CD4-positive, alpha-beta T cell treated with Interleukin-4 for 1 hour (primary cell): ENCODE measurements around the gene UBE2O.
A peak's percentile ranks its signal among the peaks of the same experiment; 100 is the strongest.

Source experiments
- DNase-seq, 2 donors: peaks; one replicate each; pipeline ENCODE4 v3.0.0-alpha.2; 2020 to 2022

UBE2O gene

GRCh38 chr17:76410328-76410965, 42.5 kb downstream of the UBE2O start:
- no peak for DNase-seq

GRCh38 chr17:76408037-76408849, 44.7 kb downstream of the UBE2O start:
- peak; percentile 69 to 74 for DNase-seq

GRCh38 chr17:76407509-76407908, 45.4 kb downstream of the UBE2O start:
- DNase-seq, result no peak

GRCh38 chr17:76405967-76406647, 46.8 kb downstream of the UBE2O start:
- DNase-seq, result peak in 1 of 2 donors; percentile 36

GRCh38 chr17:76405607-76405966, 47.4 kb downstream of the UBE2O start:
- no peak for DNase-seq

GRCh38 chr17:76404976-76405563, 47.9 kb downstream of the UBE2O start:
- no peak for DNase-seq

GRCh38 chr17:76404256-76404655, 48.7 kb downstream of the UBE2O start:
- no peak for DNase-seq

GRCh38 chr17:76402711-76403110, 50.2 kb downstream of the UBE2O start:
- DNase-seq, result no peak

- no peak for DNase-seq
Measured at GRCh38 chr17:76399175-76400172, 53.5 kb downstream of the UBE2O start.

GRCh38 chr17:76398523-76399174, 54.3 kb downstream of the UBE2O start:
- no peak for DNase-seq

- peak; percentile 82 for DNase-seq
Measured at GRCh38 chr17:76397687-76398522, 55.0 kb downstream of the UBE2O start.

- no peak for DNase-seq
Measured at GRCh38 chr17:76397184-76397583, 55.8 kb downstream of the UBE2O start.

- DNase-seq, result no peak
Measured at GRCh38 chr17:76395980-76396379, 57.0 kb downstream of the UBE2O start.

GRCh38 chr17:76394166-76394565, 58.8 kb downstream of the UBE2O start:
- no peak for DNase-seq

GRCh38 chr17:76391200-76391715, 61.7 kb downstream of the UBE2O start:
- no peak for DNase-seq

GRCh38 chr17:76390003-76390421, 62.9 kb downstream of the UBE2O start:
- no peak for DNase-seq

- no peak for DNase-seq
Measured at GRCh38 chr17:76388966-76389888, 63.7 kb downstream of the UBE2O start.

GRCh38 chr17:76386966-76387765, 65.8 kb downstream of the UBE2O start:
- DNase-seq, result no peak
